GM20000 (cell line): ENCODE data around the gene KRT6C.

Experiments used
- DNase-seq: peaks from one replicate; pipeline ENCODE4 v3.0.0; 2012; ENCODE audit warnings: low spot score
- TF ChIP-seq, protein P1 (sequence below): IDR thresholded peaks from 2 replicates; pipeline ENCODE4 v1.5.1; 2012; ENCODE audit warnings: mild to moderate bottlenecking, control low read depth; ENCODE audit errors: extremely low read depth, missing control alignments

Gene KRT6C

DNA sequence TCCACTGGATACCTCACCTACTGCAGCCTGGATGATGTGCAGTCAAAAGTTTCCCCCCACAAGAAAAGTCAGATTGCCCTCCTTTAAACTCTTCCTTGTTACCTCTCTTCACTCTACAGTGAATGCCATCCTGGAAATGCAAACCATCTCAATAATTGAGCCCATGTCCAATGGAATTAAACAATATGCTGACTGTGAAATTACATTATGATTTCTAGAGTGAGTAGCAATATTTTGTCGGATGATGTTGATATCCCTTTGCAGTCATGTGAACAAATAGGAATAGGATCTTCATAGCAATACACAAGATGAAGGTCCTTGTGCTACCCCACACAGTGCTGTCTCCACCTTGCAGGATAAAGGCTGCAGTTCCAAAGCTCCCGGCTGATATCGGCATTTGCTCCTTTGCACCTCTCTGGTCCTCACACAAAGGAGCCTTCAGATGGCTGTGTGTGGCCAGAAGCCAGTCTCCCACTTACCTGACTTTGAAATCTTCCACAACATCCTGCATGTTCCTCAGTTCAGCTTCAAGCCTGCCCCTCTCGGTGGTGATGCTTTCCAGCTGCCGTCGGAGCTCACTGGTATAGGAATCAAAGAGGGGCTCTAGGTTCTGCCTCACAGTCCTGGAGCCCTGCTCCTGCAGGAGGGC, 40.9 kb downstream of the KRT6C start:
- no peak for DNase-seq

DNA sequence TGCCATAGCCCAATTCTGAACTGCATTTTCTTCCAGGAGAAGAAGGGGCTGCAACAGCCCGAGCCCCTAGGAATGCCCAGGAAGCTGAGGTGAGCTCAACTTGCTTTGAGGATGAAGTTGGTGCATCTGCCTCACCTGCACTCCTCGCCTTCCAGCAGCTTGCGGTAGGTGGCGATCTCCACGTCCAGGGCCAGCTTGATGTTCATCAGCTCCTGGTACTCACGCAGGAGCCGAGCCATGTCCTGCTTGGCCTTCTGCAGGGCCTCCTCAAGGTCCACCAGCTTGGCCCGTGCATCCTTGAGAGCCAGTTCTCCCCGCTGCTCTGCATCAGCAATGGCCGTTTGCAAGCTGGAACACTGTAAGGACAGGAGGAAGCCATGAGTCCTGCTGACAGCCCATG, 45.5 kb downstream of the KRT6C start:
- DNase-seq = no peak
- TF ChIP-seq, protein P1, sequence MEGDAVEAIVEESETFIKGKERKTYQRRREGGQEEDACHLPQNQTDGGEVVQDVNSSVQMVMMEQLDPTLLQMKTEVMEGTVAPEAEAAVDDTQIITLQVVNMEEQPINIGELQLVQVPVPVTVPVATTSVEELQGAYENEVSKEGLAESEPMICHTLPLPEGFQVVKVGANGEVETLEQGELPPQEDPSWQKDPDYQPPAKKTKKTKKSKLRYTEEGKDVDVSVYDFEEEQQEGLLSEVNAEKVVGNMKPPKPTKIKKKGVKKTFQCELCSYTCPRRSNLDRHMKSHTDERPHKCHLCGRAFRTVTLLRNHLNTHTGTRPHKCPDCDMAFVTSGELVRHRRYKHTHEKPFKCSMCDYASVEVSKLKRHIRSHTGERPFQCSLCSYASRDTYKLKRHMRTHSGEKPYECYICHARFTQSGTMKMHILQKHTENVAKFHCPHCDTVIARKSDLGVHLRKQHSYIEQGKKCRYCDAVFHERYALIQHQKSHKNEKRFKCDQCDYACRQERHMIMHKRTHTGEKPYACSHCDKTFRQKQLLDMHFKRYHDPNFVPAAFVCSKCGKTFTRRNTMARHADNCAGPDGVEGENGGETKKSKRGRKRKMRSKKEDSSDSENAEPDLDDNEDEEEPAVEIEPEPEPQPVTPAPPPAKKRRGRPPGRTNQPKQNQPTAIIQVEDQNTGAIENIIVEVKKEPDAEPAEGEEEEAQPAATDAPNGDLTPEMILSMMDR = no peak

More for the DNA sequence above, 40.9 kb downstream of the KRT6C start:
- TF ChIP-seq, protein P1 = no peak

DNA sequence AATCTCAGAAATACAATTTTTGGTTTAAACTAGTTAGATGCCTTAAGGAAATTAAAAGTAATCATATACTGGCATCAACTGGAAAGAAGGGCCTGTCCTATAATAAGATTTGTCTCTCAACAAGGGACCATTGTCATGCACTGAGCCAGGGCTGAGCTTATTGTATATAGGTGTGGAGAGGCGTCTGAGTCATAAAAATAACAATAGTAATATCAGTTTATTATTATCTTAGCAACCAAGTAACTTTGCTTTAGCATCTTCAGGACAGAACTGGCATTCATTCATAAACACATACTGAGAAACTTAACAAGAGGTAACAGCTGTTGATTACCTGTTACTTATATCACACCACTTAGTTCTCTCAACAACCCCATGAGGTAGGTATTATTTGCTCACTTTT, 46.5 kb downstream of the KRT6C start:
- DNase-seq = no peak
- TF ChIP-seq, protein P1 = no peak

DNA sequence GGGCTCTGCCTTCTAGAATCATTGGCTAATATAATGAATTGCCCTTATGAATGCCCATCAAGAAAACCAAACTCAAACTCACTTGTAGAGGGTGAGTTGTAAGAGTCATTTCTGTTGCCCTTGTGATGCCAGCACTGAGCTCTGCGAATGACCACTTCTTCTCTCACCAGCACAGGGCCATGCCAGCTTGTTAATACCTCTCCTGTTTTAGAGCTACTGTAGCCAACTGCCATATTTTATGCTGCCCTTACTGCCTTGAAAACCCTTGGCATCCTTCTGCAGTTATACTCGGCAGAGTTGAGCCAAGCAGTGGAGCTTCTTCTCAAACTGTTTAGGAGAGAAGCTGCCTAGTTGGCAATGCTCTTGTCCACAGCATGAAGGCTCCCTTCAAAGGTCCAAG, 47.6 kb downstream of the KRT6C start:
- DNase-seq = no peak
- TF ChIP-seq, protein P1 = no peak

DNA sequence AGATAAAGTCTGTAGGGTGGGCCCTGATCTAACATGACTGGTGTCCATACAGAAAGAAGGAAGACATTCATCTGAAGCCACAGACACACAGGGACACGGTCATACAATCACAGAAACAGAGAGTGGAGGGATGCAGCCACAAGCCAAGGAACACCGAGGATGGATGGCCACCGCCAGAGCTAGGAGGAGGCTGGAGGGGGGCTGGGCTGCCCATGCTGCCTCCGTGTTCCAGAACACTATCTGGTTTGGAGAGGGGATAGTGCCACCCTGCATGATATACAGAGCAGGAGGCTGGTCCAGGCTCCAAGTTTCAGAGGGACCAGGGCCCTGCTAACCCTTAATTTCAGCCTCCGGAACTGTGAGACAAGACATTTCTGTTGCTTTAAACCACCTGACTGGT, 48.1 kb downstream of the KRT6C start:
- TF ChIP-seq, protein P1 = no peak
- DNase-seq = no peak

DNA sequence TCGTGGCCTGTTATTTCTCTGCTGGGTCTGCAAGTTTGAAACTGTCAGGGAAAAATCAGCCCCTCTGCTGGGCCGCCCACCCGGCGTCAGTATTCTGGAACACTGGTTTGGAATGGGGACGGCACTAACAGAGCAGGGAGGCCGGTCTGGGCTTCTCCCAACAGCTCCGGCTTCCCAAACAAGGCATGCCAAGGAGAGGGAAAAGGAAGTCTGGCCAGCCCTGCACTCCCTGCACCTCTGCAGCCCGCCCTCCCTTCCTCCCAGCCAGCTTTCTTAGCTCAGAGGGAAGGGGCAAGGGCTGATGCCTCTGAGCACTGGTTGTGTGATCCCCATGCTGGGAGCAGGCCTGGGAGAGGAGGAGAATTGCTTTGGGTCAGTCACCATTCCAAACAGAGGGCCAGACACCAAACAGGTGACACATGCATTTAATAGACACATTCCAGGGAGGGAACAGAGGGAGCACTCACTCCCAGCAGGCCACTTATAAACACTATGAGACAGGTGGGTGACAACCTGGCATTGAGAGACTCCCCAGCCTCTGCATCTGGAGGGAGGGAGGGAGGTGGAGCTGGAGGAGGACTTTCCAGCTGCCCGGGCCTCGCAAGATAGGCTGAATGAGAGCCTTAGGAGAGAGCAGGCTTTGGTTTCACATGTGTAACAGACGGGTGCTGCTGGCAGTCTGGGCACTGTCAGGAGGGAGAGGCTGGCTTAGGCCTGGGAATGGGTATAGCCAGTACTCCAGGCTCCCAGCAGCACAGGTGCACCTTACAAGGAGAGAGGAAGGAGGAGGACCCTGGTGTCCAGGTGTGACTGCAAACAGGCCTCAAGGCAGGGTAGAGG, 49.7 kb downstream of the KRT6C start:
- no peak for DNase-seq
- TF ChIP-seq, protein P1 = no peak

DNA sequence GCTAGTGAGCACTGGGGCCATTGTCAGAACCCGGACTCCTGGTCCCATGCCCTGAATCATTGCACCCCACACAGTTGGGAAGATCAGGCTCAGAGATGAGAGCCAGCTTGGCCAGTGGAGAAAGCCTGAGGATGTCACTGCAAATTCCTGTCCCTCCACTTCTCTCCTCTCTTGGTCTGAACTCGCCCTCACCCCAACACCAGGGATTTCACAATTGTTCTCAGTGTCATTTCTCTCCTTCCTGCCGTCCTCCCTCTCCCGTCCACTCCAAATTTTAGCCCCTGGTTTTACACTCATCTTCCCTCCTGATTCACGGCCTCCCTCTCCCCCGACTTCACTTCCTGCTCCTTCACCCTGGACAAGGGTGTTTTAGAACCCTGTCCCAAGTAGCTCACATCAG, 50.6 kb downstream of the KRT6C start:
- no peak for DNase-seq
- TF ChIP-seq, protein P1 = no peak
